Suppressor macrophage treated with lipopolysaccharide for 1 hour (primary cell): ENCODE data around the gene SLC28A1.
A peak's percentile ranks its signal among the peaks of the same experiment; 100 is the strongest.
"Not testable (repeated sequence)": the region's sequence is repeated elsewhere in the genome, so short reads cannot be mapped to it uniquely, and the experiment has no call there.

ENCODE experiments used
- DNase-seq, 3 donors: peaks; one replicate each; pipeline ENCODE4 v3.0.0-alpha.2; 2020 to 2022

SLC28A1 gene

GRCh38 chr15:84913360-84913723, 28.9 kb downstream of the SLC28A1 start:
- no peak for DNase-seq

- no peak for DNase-seq
These were observed 29.9 kb downstream of the SLC28A1 start for GRCh38 chr15:84914351-84914750.

- peak; percentile 33 to 57 (median 51) for DNase-seq
These were observed 30.6 kb downstream of the SLC28A1 start for GRCh38 chr15:84914909-84915605.

GRCh38 chr15:84915606-84915958, 31.1 kb downstream of the SLC28A1 start:
- DNase-seq = no peak

- no peak for DNase-seq
These were observed 33.0 kb downstream of the SLC28A1 start for GRCh38 chr15:84917452-84917851.

- no peak for DNase-seq
These were observed 34.7 kb downstream of the SLC28A1 start for GRCh38 chr15:84919106-84919667.

- no peak for DNase-seq
These were observed 36.7 kb downstream of the SLC28A1 start for GRCh38 chr15:84921121-84921520.

- DNase-seq = no peak
These were observed 38.1 kb downstream of the SLC28A1 start for GRCh38 chr15:84922530-84922929.

- DNase-seq = no peak
These were observed 39.7 kb downstream of the SLC28A1 start for GRCh38 chr15:84924077-84924731.

GRCh38 chr15:84924821-84925569, 40.5 kb downstream of the SLC28A1 start:
- DNase-seq = not testable (repeated sequence)

GRCh38 chr15:84925906-84926305, 41.4 kb downstream of the SLC28A1 start:
- DNase-seq = no peak

GRCh38 chr15:84926491-84927230, 42.2 kb downstream of the SLC28A1 start:
- no peak for DNase-seq

- DNase-seq = no peak
These were observed 44.3 kb downstream of the SLC28A1 start for GRCh38 chr15:84928843-84929168.

GRCh38 chr15:84929795-84930603, 45.5 kb downstream of the SLC28A1 start:
- peak; percentile 9 to 26 (median 15) for DNase-seq

GRCh38 chr15:84934942-84935729, 50.7 kb downstream of the SLC28A1 start:
- no peak for DNase-seq

GRCh38 chr15:84937144-84937543, 52.7 kb downstream of the SLC28A1 start:
- peak; percentile 37 to 55 (median 39) for DNase-seq

GRCh38 chr15:84938726-84939125, 54.3 kb downstream of the SLC28A1 start:
- DNase-seq = no peak

GRCh38 chr15:84940399-84940798, 55.9 kb downstream of the SLC28A1 start:
- DNase-seq = no peak

- no peak for DNase-seq
These were observed 58.0 kb downstream of the SLC28A1 start for GRCh38 chr15:84942456-84942855.

- no peak for DNase-seq
These were observed 59.8 kb downstream of the SLC28A1 start for GRCh38 chr15:84944311-84944710.

GRCh38 chr15:84944861-84945260, 60.4 kb downstream of the SLC28A1 start:
- DNase-seq = no peak
